NCI-H345 treated with DMSO at 0.1 percent for 48 hours (cell line): Measurements from ENCODE around the gene C6orf62.
A peak's percentile ranks its signal among the peaks of the same experiment; 100 is the strongest.
"Not testable (repeated sequence)": the region's sequence is repeated elsewhere in the genome, so short reads cannot be mapped to it uniquely, and the experiment has no call there.

Source experiments
- DNase-seq: peaks from one replicate; lab custom pipeline; 2025; ENCODE audit not compliant: unreplicated experiment; lab: John Stamatoyannopoulos, UW

Gene C6orf62

GRCh38 chr6:24743265-24743943, 24.4 kb upstream of the C6orf62 start:
- no peak for DNase-seq

- no peak for DNase-seq
Observed at GRCh38 chr6:24742216-24742738, 23.3 kb upstream of the C6orf62 start.

DNA sequence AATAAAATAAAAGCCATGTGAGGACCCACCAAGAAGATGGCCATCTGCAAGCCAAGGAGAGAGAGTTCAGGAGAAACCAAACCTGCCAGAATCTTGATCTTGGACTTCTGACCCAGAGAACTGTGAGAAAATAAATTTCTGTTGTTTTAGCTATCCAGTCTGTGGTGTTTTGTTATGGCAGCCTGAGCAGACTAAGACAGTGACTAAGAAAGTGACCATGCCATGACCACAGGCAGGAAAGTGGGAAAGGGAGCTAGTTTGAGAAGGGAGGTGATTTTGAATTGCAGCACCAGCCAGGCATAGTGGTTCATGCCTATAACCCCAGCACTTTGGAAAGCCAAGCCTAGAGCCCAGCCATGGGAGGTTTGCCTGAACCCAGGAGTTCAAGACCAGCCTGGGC, 21.9 kb upstream of the C6orf62 start:
- no peak for DNase-seq

DNA sequence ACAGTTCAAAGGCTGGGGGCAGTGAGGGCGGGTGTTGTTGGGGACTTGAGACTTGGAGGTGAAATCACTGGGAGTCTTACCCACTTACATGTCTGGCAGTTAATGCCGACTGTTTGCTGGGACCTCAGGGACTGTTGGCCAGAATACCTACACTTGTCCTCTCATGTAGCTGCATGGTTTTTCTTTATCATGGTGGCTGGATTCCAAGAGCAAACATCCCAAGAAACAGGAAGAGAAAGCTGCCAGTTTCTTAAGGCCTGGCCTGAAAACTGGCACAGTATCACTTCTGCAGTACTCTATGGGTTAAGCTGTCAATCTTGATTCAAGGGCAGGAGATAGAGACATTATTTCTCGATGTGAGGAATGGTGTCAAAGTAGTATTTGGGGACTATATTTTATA, 19.8 kb upstream of the C6orf62 start:
- DNase-seq: no peak

GRCh38 chr6:24734710-24735109, 15.8 kb upstream of the C6orf62 start:
- not testable (repeated sequence) for DNase-seq

- DNase-seq: no peak
Observed at GRCh38 chr6:24734166-24734565, 15.2 kb upstream of the C6orf62 start.

- DNase-seq: not testable (repeated sequence)
Observed at GRCh38 chr6:24731456-24732134, 12.6 kb upstream of the C6orf62 start.

DNA sequence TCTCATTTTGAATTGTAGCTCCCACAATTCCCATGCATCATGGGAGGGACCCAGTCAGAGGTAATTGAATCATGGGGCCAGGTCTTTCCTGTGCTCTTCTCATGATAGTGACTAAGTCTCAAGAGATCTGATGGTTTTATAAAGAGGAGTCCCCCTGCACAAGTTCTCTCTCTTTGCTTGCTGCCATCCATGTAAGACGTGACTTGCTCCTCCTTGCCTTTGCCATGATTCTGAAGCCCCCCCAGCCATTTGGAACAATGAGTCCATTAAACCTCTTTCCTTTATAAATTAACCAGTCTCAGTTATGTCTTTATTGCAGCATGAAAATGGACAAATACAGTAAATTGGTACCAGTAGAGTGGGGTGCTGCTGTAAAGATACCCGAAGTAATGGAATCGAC, 11.7 kb upstream of the C6orf62 start:
- not testable (repeated sequence) for DNase-seq

GRCh38 chr6:24723270-24723669, 4.3 kb upstream of the C6orf62 start:
- no peak for DNase-seq

DNA sequence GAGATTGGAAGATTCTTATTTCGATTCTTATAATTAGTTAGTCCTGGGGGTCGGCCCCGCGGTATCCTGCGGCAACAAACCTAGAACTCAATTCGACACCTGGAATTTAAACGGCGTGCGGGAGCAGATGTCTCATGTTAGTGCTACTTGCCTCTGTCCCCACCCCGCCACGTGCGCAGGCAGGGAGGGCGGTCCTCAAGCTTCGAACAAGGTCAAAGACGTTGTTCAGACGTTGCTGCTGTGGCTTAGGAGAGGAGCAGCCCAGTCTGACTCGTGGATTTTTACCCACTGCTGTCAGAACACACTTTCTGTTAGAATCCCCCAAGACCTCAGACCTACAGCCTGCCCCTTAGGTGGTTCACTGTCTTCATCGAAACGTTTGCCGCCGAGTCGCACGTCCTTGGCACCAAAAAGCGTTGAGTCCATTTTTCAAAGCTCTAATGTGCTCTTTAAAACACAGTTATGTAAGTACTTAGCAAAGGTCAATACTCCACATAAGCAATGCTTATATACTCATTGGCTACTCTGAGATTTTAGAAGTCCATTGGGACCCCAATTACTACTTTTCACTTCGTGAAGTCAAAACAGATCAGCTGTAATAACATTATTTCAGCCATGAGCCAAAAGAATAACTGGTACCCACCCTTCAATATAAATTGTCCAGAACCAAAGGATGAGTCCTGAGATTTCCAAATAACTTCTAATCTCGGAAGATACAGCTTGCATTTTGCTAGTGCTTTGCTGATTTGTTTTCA, 2.7 kb upstream of the C6orf62 start:
- DNase-seq: no peak

DNA sequence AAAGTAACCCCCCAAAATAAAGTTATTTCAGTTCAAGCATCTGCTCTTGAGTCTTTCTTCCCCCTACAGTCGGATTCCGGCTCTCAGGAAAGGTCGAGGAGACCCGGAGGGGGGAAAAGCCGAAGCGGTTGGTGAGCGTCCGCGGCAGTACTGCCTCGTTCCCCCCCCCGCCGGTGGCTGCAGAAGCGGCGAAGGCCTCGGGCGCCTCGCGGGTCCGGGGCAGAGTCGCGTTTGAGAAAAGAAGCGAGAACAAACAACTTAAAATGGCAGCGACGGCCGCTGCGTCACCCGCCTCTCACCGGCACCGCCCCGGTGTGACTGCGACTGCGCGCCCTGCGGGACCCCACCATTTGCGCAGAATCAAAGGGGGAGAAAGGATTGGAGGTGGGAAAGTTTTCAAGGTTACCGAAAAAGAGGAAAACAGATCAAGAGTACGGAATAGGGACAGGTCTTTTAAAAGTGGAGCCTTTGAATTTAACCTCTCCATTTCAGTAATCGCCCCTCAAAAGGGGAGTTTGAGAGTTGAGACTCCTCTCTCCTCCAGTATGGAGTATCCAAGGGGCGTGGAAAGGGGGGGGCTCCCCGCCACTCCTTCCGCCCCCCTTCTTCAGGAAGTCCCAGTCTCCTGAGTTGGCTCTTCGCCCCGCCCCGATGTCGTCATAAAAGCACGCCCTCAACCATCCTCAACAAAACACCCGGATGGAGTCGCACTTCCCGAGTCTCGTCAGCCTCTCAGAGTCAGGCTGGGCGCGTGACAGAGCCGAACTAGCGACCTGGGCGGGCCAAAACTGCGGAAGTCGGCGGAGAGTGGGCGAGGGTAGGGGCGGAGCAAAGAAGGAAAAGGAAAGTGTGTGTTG, 1.9 kb upstream of the C6orf62 start:
- DNase-seq: peak; percentile 98

GRCh38 chr6:24720131-24720603, 1.2 kb upstream of the C6orf62 start:
- DNase-seq: no peak

DNA sequence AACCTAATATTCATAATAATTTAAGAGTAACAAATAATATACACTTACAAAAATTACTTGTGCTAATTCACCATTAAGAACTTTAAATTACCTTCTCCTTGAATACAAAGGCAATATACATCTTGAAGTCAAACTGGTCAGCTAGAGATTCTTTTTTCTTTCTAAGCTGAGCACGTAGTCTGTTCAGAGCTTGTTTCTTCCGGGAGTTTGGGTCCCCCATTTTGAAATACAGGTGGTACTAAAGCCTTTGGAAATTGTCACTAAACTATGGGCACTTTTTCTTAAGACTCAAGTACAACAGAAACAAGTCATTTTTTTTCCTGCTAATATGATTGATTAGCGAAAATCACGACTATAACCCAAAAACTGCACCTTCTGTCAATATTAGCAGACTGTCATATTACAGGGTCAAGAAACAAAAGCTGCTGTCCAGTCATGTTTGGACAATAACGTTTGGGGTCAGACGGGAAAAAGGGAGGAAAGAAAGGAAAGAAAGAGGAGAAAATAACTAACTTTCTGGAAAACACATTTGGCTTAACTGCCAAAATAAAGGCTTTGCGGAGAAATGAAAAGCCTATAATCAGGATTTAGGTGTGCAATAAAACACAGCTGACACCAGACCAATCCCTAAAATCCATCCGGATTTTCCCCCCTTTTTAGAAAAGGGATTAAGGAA, 367 bp downstream of the C6orf62 start:
- DNase-seq: no peak

DNA sequence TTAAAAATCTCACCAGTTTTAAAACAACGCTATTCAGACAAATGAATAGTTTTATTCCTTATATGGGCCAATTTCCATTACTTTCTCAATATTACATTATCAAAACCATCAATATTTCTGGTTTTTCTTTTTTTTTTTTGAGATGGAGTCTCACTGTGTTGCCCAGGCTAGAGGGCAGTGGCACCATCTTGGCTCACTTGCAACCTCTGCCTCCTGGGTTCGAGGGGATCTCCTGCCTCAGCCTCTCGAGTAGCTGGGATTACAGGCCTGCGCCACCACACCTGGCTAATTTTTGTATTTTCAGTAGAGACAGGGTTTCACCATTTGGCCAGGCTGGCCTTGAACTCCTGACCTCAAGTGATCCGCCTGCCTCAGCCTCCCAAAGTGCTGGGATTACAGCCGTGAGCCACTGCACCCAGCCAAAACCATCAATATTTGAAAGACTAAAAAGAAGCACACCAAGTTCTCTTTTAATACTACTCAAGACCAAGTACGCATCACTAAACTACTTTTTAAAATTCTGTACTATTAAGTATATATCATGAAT, 2.3 kb downstream of the C6orf62 start:
- not testable (repeated sequence) for DNase-seq

DNA sequence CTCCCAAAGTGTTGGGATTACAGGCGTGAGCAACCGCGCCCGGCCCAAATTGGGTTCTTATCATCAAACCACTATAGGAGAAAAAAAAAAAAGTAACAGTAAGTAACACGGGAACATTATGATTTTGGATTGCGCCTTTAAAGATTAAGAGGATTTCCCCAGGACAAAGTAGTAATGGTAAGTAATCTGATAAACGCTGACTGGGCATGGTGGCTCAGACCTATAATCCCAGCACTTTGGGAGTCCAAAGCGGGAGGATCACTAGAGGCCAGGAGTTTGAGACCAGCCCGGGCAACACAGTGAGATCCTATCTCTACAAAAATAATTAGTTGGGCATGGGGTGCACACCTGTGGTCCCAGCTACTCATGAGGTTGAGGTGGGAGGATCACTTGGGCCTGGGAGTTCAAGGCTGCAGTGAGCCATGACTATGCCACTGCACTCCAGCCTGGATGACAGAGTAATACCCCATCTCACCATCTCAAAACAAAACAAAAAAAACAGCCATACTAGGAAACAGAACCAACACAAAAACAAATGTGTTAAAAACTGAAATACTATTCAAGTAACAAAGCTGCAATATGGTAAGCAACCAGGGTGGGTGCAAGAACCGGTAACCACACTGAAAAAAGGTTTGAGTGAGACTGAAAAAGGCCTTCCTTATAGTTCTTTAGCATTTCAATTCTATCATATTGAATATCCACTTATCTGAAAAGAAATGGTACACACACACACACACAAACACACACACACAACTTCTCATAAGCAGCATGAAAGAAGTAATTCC, 8.2 kb downstream of the C6orf62 start:
- DNase-seq: no peak

GRCh38 chr6:24709014-24709711, 9.8 kb downstream of the C6orf62 start:
- DNase-seq: no peak

DNA sequence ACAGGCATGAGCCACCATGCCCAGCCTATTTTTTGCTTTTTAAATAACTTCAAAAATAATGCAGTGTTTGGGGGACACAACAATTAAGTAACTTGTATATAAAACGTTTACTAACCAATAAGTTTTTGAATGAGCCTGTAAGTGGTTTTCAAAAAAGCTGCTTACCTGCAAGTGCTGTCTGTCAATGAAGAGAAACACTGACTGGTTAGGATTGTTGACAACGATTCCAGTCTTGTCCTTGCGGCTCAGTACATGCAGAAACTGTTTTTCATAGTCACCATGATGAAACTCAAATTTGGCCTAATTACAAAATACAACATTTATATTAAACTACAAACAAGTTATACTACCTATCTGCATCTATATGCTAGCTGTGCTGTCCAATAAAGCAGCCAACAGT, 10.3 kb downstream of the C6orf62 start:
- no peak for DNase-seq

GRCh38 chr6:24704468-24704867, 14.5 kb downstream of the C6orf62 start:
- no peak for DNase-seq
